Lower leg skin (tissue), 3 donors: Measurements from ENCODE around the gene RAPGEF2.

Source experiments
- CTCF ChIP-seq, 3 donors: fragments of 450-650 bp; IDR thresholded peaks; one replicate each; pipeline ENCODE4 v1.5.1; 2016; ENCODE audit warnings: antibody characterized with exemption in 3 of 3, mild to moderate bottlenecking in 3 of 3, moderate library complexity in 2 of 3
- POLR2A ChIP-seq, 2 donors: fragments of 450-650 bp; IDR thresholded peaks; one replicate each; pipeline ENCODE4 v1.6.1; 2016 to 2017; ENCODE audit warnings: antibody characterized with exemption in 2 of 2, mild to moderate bottlenecking in 1 of 2, moderate library complexity in 1 of 2

- TF ChIP-seq POLR2A (IDR thresholded peaks at IDR 0.05) (no peak), CTCF (IDR thresholded peaks at IDR 0.05) (no peak)
Measured at GRCh38 chr4:159227378-159227777, 124.5 kb downstream of the RAPGEF2 start.
